ENCODE results near the gene RGS5. TPM values are rescaled to one million over a fixed set of nuclear protein-coding genes. Genes with fewer than 3 reads are reported as not detected.

The RGS5 gene
- total RNA-seq, 3 donors from 2014 or later, result 31.9 to 69.3 (median 42.6) TPM

DNA sequence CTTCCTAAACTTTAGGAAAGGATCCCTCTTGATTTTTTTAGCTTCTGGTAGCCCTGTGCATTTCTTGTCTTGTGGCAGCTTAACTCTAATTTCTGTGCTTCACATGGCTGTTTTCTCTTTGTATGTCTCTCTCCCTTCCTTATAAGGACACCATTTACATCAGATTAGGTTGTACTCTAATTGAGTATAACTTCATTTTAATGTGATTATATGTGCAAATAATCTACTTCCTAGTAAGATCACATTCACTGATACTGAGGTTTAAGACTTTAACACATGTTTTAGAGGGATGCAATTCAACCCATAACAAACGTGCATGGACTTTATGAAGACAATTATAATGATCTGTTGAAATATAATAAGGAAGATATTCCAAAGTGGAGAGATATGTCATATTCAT, 86.8 kb downstream of the RGS5 start:
- Histone ChIP-seq H3K4me3 (no peak overlapping the region), H3K4me1 (no peaks in the 10 kb centered on the region), H3K9me3 (no peaks in the 10 kb centered on the region), H3K27me3 (no peaks in the 10 kb centered on the region), H3K36me3 (no peaks in the 10 kb centered on the region), H3K27ac (no peak overlapping the region)
- TF ChIP-seq, protein P1, sequence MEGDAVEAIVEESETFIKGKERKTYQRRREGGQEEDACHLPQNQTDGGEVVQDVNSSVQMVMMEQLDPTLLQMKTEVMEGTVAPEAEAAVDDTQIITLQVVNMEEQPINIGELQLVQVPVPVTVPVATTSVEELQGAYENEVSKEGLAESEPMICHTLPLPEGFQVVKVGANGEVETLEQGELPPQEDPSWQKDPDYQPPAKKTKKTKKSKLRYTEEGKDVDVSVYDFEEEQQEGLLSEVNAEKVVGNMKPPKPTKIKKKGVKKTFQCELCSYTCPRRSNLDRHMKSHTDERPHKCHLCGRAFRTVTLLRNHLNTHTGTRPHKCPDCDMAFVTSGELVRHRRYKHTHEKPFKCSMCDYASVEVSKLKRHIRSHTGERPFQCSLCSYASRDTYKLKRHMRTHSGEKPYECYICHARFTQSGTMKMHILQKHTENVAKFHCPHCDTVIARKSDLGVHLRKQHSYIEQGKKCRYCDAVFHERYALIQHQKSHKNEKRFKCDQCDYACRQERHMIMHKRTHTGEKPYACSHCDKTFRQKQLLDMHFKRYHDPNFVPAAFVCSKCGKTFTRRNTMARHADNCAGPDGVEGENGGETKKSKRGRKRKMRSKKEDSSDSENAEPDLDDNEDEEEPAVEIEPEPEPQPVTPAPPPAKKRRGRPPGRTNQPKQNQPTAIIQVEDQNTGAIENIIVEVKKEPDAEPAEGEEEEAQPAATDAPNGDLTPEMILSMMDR (IDR thresholded peaks at IDR 0.05), result no peak
- TF ChIP-seq POLR2A (IDR thresholded peaks at IDR 0.05) (no peak), POLR2AphosphoS5 (IDR thresholded peaks at IDR 0.05) (no peak)
- DNase-seq (ENCODE audit: low spot score in 2 of 2), result no peak
- intact Hi-C loops (cut with DNase I; ENCODE audit: low total_unique reads), result no loop called here

DNA sequence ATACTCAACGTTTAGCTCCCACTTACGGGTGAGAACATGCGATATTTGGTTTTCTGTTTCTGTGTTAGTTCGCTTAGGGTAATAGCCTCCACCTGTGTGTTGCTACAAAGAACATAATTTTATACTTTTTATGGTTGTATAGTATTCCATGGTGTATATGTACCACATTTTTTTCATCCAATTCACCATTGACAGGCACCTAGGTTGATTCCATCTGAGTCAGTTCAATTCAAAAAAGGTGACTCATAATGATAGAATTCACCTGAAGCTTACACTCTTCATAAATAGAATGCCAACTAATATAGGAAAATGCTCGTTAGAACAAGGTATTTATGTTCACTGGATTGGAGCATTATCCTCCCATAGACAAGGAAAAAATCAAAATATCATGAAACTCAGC, 95.1 kb downstream of the RGS5 start:
- H3K27ac ChIP-seq, result no peak overlapping the region
- intact Hi-C loops (cut with DNase I; ENCODE audit: low total_unique reads), result no loop called here
- H3K4me3 ChIP-seq, result no peak overlapping the region
- TF ChIP-seq, protein P1 (IDR thresholded peaks at IDR 0.05), result no peak
- TF ChIP-seq POLR2AphosphoS5 (IDR thresholded peaks at IDR 0.05), result no peak
- TF ChIP-seq POLR2A (IDR thresholded peaks at IDR 0.05), result no peak
- no peaks in the 10 kb centered on the region for H3K4me1 ChIP-seq
- no peaks in the 10 kb centered on the region for H3K27me3 ChIP-seq
- no peaks in the 10 kb centered on the region for H3K36me3 ChIP-seq
- no peaks in the 10 kb centered on the region for H3K9me3 ChIP-seq
- DNase-seq (ENCODE audit: low spot score in 2 of 2), result no peak

DNA sequence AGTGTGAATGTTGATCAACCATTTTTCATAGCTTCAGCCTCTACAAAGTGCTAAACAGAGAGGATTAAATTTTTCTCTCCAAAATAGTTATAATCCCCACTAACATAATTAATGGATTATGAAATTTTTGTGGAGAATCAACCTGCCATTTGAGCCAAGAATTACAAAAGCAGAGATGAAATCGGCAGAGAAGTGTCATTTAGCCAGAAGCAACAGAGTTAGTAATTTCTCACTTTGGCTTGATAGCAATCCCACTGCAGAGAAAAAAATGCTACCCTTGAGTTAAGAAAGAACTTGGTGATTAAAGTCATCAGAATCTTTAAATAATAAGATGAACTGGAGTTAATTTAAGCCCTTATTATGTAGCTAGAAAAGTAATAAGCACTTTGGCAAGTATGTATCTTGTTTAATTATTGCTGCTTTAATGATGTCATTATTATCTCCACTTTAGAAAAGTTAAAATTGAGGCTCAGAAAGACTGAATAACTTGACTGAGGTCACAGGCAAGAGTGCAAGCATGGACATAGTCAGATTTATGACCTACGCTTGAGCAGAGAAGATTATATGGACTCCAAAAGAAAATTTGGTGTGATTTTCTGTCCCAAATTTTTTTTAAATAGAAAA, 96.2 kb downstream of the RGS5 start:
- DNase-seq (ENCODE audit: low spot score in 2 of 2), result no peak
- no peaks in the 10 kb centered on the region for H3K4me1 ChIP-seq
- no peak overlapping the region for H3K4me3 ChIP-seq
- no peak overlapping the region for H3K27ac ChIP-seq
- TF ChIP-seq POLR2AphosphoS5 (IDR thresholded peaks at IDR 0.05), result no peak
- TF ChIP-seq, protein P1 (IDR thresholded peaks at IDR 0.05), result no peak
- no peak for TF ChIP-seq POLR2A (IDR thresholded peaks at IDR 0.05)
- H3K36me3 ChIP-seq, result no peaks in the 10 kb centered on the region
- H3K27me3 ChIP-seq, result no peaks in the 10 kb centered on the region
- intact Hi-C loops (cut with DNase I; ENCODE audit: low total_unique reads), result no loop called here
- H3K9me3 ChIP-seq, result no peaks in the 10 kb centered on the region

DNA sequence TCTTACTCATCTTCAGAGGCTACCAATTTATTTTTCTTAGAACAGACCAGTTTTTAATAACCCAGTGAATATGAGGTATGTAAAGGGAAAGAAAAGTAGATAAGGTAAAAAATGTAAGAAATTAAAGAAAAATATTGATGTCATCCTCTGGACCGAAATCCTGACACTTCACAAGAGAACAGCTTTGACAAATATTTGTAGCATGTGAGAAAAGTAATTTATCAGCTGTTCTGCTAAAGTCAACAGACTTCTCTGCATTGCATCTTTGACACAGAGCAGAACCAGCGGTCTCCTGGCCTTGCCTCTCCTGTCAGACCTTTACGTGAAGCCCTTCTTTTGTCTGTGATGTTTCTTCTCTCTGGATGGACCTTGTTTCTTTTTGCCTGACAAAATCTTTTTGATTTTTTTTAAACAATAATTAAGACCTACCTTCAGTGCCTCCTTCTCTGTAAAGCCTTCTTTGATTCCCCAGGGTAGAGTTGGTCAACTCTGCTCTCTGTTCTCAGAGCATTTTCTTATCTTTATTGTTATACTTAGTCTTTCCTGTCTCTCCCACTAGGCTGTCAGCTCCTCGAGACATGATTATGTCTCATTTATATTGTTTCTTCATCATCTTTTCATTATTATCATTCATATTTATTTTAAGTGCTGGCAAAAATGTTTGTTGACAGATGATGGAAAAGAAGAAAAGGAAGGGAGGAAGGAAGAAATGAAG, 98.2 kb downstream of the RGS5 start:
- no peak for DNase-seq (ENCODE audit: low spot score in 2 of 2)
- Histone ChIP-seq H3K27ac (no peak overlapping the region), H3K9me3 (no peaks in the 10 kb centered on the region), H3K27me3 (no peaks in the 10 kb centered on the region), H3K4me3 (no peak overlapping the region), H3K4me1 (no peaks in the 10 kb centered on the region), H3K36me3 (no peaks in the 10 kb centered on the region)
- intact Hi-C loops (cut with DNase I; ENCODE audit: low total_unique reads), result no loop called here
- no peak for TF ChIP-seq POLR2AphosphoS5 (IDR thresholded peaks at IDR 0.05)
- no peak for TF ChIP-seq POLR2A (IDR thresholded peaks at IDR 0.05)
- TF ChIP-seq, protein P1 (IDR thresholded peaks at IDR 0.05), result no peak

- Histone ChIP-seq H3K36me3 (no peaks in the 10 kb centered on the region), H3K27me3 (no peaks in the 10 kb centered on the region), H3K27ac (no peak overlapping the region), H3K4me1 (no peaks in the 10 kb centered on the region), H3K4me3 (no peak overlapping the region), H3K9me3 (no peaks in the 10 kb centered on the region)
- DNase-seq (ENCODE audit: low spot score in 2 of 2), result no peak
- intact Hi-C loops (cut with DNase I; ENCODE audit: low total_unique reads), result no loop called here
- TF ChIP-seq, protein P1 (IDR thresholded peaks at IDR 0.05), result no peak
- TF ChIP-seq POLR2A (IDR thresholded peaks at IDR 0.05) (no peak), POLR2AphosphoS5 (IDR thresholded peaks at IDR 0.05) (no peak)
Observed at GRCh38 chr1:163102590-163102989, 100.1 kb downstream of the RGS5 start.

All from breast epithelium (tissue), 4 donors.